HG03064 (cell line): ENCODE data around the gene PRR33.
"Not testable (repeated sequence)": the region's sequence is repeated elsewhere in the genome, so short reads cannot be mapped to it uniquely, and the experiment has no call there.

Source experiments
- ATAC-seq: cut with Tn5 transposase; IDR thresholded peaks from one replicate; pipeline ENCODE4 v1.9.1; 2021; ENCODE audit warnings: low read depth; ENCODE audit not compliant: unreplicated experiment

Gene PRR33

GRCh38 chr11:1878137-1879031, 13.3 kb downstream of the PRR33 start:
- no peak for ATAC-seq

GRCh38 chr11:1877211-1878136, 14.2 kb downstream of the PRR33 start:
- no peak for ATAC-seq

DNA sequence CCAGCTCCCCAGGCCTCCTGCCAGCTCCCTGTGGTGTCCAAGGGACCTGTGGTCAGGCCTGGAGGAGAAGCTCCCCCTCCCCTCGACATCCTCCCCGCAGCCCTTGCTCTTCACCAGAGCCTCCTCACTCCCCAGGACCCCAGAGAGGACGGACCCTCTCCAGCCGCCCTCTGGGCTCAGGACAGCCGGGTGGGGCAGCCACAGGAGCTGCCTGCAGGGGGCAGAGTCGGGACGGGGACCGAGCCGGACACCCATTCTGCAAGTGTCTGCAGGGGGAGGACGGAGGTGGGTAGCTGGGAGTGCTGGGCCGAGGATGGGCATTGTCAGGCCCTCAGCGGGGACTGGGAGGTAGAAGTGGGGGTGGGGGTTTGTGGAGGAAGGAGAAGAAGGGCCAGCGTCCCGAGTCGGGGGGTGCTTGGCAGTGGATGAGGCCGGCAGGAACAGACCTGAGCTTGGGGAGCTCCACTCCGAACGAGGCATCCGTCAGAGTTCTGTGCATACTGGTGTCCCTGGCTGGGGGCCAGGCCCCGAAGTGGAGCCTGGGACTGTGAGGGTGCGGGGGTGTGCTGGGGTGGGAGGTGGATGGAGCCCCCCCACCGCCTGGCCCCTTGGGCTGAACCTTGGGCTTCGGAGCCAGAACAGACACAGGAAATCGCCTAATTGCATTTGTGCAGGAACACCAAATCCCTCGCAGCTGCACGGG, 15.2 kb downstream of the PRR33 start:
- ATAC-seq: no peak

DNA sequence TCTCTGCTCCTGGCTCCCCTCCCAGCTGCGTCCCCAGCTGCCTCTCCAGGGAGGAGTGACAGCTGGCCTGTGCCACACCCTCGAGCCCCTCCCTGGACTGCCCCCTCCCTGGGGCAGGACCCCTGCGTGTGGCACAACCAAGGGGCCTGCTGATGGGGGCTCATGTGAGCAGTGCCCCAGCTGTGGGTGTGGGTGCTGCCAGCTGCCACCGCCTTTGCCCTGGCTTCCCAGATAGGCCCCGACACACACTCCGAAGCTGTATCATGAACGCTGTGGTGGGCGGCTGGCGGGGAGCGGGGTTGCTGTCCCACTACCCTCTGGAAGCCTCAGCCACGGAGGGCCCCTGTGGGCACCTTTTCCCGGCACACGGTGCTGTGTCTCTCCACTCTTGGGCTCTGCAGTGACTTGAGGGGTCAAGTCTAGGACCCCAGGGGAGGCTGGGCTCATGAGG, 15.8 kb downstream of the PRR33 start:
- not testable (repeated sequence) for ATAC-seq

DNA sequence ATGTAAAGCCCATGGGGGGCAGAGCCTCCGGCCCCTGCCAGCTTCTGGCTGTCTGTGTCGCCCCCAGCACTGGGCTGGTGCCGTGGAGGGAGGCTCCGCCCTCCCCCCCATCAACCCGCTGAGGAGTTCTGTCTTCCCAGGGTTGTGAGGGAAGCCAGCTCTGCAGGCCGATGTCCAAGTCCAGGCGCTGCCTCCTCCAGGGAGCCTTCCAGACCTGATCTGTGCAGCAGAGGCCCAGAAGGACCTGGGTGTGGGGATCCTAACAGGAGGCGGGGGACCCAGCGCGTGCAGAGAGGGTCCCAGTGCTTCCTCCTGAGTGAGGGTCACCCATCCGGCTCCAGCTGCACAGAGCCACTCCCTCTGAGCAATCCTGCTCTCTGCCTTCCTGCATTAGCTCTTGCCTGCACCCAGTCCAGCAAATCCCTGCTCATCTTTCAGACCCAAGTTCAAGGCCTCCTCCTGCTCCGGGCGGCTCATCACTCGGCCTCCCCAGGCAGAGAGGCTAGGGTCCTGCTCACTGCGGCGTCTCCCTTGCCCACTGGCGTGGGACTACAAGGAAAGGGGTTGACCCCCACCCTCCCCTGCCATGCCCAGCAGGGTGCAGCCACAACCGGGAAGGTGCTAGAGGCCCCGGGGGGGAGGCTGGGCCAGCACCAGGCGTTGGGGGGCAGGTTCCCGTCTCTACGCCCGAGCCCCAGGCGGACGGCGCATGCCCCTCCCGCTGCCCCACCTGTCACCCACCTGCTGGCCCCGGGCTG, 16.4 kb downstream of the PRR33 start:
- ATAC-seq: no peak

DNA sequence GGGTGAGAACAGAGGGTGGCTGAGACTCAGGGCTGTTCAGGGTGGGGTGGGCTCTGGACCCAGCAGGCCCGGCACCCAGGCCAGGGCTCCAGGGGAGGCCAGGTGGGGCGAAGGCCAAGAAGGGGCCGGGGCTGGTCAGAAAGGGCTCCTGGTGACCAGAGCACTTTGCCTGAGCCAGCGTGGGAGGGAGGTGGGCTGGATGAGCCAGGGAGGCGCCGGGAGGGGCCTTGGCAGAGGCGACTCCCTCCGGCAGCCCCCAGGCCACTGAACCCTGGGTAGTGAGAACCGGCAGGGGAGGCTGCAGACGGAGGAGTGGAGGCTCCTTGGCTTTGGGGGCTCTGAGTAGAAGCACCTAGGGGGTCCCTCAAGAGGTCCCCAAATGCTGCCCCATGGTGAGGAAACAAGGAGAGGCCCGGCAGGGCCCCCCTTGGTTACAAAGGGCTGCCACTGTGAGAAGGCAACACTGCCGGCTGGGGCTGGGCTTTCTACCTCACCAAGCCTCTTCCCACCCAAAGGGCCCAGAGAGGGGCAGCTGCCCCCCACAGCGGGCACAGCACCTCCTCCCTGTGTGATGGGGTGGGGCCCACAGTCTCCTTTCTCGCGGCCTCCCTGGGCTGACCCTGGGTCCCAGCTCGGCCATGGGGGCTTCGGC, 17.1 kb downstream of the PRR33 start:
- not testable (repeated sequence) for ATAC-seq

- ATAC-seq: not testable (repeated sequence)
These were observed 17.9 kb downstream of the PRR33 start for GRCh38 chr11:1873813-1874150.

GRCh38 chr11:1873048-1873812, 18.5 kb downstream of the PRR33 start:
- ATAC-seq: no peak

- no peak for ATAC-seq
These were observed 19.3 kb downstream of the PRR33 start for GRCh38 chr11:1872267-1872985.

GRCh38 chr11:1871531-1871930, 20.2 kb downstream of the PRR33 start:
- ATAC-seq: no peak

DNA sequence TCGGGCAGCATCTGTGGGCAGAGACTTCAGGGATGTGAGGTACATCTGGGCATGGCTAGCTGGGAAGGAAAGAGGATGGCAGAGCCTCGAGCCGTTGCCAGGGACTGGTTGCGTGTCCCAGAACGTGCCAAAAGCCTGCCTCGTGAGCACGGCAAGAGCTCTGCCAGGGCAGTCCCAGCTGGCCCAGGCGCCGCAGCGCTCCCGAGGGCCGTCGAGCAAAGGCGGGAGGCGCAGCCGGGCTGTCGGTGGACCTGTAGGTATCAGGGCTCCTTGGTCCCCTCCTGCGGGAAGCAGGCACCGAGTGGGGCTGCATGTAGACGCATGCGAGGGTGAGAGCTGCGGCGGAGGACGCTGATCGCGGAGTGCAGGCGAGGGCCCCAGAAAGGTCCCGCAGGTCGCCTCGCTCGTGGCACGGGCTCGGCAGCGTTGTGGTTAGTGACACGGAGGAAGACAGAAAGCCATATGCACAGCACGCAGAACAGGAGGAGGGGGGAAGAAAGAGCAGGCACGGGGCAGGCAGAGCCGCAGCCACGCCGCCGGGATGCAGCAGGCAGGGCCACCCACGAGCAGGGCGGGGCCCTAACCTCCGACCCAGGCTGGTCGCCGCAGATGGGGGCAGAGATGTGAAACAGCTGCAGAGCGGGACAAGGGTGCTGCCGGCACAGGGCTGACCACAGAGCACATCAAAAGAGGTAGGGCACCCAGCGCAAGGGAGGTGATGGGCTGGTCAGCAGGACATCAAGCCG, 20.8 kb downstream of the PRR33 start:
- ATAC-seq: no peak

DNA sequence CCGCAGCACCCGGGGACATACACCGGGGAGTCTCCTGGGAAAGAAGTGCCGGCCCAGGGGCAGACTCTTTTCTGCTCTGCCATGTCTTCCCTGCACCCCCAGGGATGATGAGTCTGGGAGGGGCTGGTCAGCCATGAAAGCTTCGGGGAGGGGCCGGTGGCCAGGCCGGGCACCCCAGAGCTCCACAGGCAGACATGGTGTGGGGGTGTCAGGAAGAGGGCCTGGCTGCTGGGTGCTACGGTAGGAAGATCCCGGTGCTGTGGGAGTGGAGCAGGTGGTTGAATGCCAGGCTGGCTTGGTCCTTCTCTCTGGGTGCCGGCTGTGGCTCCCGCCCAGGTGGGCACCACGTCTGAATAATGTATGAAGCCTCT, 21.4 kb downstream of the PRR33 start:
- no peak for ATAC-seq

DNA sequence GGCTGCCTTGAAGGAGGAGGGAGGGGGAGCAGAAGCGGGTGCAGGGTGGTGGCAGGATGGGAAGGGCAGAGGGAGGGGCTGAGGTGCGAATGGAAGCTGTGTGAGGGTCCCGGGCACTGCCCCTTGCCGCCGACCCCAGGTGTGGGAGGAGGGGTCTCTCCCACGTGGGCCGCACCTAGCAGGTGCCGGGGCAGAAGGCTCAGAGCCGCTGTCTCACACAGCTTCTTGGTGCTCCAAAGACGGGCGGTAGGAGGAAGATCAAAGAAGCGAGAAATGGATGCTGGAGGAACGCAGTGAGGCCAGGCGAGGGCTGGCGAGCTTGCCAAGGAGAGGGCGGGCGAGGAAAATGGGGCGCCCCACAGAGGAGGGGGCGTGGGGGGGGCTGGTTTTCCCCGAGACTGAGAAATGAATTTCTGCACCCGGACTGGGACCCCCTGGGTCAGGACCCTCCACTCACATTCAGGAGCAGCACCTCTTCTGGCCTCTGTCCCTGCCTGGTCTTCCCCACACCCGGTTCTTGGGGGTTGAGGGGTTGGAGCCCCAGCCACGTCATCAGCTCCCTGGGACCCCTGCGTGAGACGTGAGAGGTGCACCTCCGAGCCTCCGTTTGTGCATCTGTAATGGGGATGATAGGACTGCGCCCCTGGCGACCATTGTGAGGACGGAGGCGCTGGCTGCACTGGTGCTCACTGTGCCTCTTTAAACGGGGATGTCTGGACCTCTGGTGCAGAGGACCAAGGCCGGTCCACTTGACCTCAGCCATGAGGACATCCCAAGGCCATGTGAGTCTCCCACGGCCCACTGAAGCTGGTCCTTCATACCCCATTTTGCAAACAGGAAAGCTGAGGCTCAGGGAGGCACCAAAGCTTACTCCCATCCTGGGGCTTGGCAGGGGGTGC, 22.0 kb downstream of the PRR33 start:
- ATAC-seq: no peak

DNA sequence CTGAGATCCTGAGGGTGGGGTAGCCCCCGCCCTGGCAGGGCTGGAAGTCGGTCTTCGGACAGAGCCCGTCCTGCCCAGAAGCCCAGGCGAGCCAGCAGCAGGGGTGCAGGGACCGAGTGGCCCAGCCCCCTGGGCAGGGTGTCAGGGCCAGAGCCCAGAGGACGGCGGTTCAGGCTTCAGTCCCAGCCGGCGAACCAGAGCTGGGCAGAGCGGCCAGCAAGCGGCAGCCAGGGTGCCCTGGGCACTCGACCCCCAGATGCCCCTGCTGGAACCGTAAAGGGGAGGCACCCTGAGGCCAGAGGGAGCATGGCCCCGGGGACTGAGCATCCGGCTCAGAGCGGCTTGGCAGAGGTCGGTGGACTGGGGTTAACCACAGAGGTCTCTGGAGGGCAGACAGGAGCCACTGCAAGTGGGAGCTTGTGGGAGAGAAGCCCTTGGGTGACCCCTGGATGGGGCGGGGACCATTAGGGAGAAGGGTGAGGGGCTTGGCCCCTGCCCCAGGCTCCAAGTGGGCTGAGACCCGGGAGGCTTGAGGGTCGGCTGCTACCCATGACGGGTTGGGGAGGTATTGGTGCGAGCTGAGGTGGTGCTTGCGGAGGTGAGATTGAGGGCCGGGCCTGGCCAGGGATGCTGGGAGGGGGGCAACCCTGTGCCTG, 22.9 kb downstream of the PRR33 start:
- no peak for ATAC-seq

GRCh38 chr11:1868056-1868635, 23.5 kb downstream of the PRR33 start:
- ATAC-seq: no peak

GRCh38 chr11:1867381-1867780, 24.3 kb downstream of the PRR33 start:
- no peak for ATAC-seq
